Heart right ventricle (tissue), 16 donors: ENCODE data around the gene F5. TPM values are rescaled to one million over a fixed set of nuclear protein-coding genes. Genes with fewer than 3 reads are reported as not detected.

ENCODE experiments used
- ATAC-seq, 8 donors: fragments of 200-7000 bp; cut with Tn5 transposase; one replicate each; pipeline ENCODE4 v1.9.1; 2020; ENCODE audit warnings: mild to moderate bottlenecking in 8 of 8, moderate library complexity in 8 of 8, moderate number of reproducible peaks in 1 of 8
- DNase-seq, 2 donors: peaks; one replicate each; pipeline ENCODE4 v3.0.0-alpha.2; 2020
- H3K27ac ChIP-seq, 10 donors: fragments of 200-600 bp; sonication (generic) in 2 of 10; one replicate each; pipeline versions ENCODE4 v1.5.0 to v1.8.0; 2020 to 2022; ENCODE audit warnings: mild to moderate bottlenecking in 3 of 10
- H3K27me3 ChIP-seq, 7 donors: fragments of 200-600 bp; one replicate each; pipeline ENCODE4 v1.8.0; 2021 to 2022; ENCODE audit warnings: mild to moderate bottlenecking in 2 of 7
- H3K36me3 ChIP-seq, 9 donors: fragments of 200-600 bp; sonication (generic) in 1 of 9; one replicate each; pipeline versions ENCODE4 v1.5.0 to v1.8.0; 2020 to 2022; ENCODE audit warnings: mild to moderate bottlenecking in 2 of 9
- H3K4me1 ChIP-seq, 9 donors: fragments of 200-600 bp; sonication (generic) in 1 of 9; one replicate each; pipeline versions ENCODE4 v1.5.0 to v1.8.0; 2020 to 2022; ENCODE audit warnings: mild to moderate bottlenecking in 4 of 9
- H3K4me3 ChIP-seq, 10 donors: fragments of 200-600 bp; sonication (generic) in 2 of 10; one replicate each; pipeline versions ENCODE4 v1.5.0 to v1.8.0; 2020 to 2022; ENCODE audit warnings: mild to moderate bottlenecking in 7 of 10, moderate library complexity in 2 of 10
- H3K9me3 ChIP-seq, 11 donors: fragments of 200-600 bp in 10 of 11; sonication (generic) in 2 of 11; one replicate each; pipeline versions ENCODE4 v1.5.0 to v1.8.0; 2013 to 2022; ENCODE audit warnings: mild to moderate bottlenecking in 2 of 11, control low read depth in 1 of 11, moderate library complexity in 1 of 11
- CTCF ChIP-seq, 9 donors: fragments of 200-600 bp; sonication (generic) in 2 of 9; IDR thresholded peaks; one replicate each; pipeline versions ENCODE4 v1.5.0 to v1.8.0; 2021 to 2022; ENCODE audit warnings: antibody characterized with exemption in 9 of 9, mild to moderate bottlenecking in 5 of 9, moderate library complexity in 1 of 9
- WGBS, 2 donors: extraction: QIAGEN DNeasy Blood & Tissue Kit; methylation state at CpG; one replicate each; pipeline ENCODE4 v1.1.7; 2013; ENCODE audit warnings: inconsistent platforms in 1 of 2; 5-methylcytosine and 5-hydroxymethylcytosine counted together
- intact Hi-C, 10 donors: fragments of 100-400 bp; cut with DNase I; formaldehyde crosslinking; loops; one replicate each; pipeline versions ENCODE4 v1.11.1 to v1.14.2; 2022
- long read RNA-seq, 3 donors: library from polyadenylated mRNA; unstranded; transcript quantifications; one replicate each; pipeline ENCODE4 v2.0.0, GENCODE V29; 2020 to 2021
- polyA plus RNA-seq, 2 donors: library from polyadenylated mRNA; stranded (reverse); fragments of 200-250 nt; gene quantifications; one replicate each; pipeline ENCODE4 v1.2.3, GENCODE V29; 2013
- total RNA-seq, 10 donors: library from RNA; stranded (reverse); fragmentation: NEBNext Ultra II Directional in 3 of 10; extraction: Animal tissue kit (Norgen Biotek cat#: 25700) in 3 of 10; gene quantifications; one replicate each; pipeline versions ENCODE4 v1.2.1 to v1.2.4, GENCODE V29; 2021 to 2023
- donor health status: Arrhythmogenic right ventricular cardiomyopathy.
- donor health status: ischemic (EF 13 %, LVEDD 7.1; RV severe dilation, severe dysfunction).
- donor health status: healthy with polysubstance abuse.
- donor health status: DM: no; HTN: yes; CAD: no.
- donor health status: DM: no; HTN: no; CAD: no.
- donor health status: ischemic (EF 25% LVEDD 6.9; RV normal size, moderate dysfunction).
- donor health status: ischemic (EF 25% LVEDD 5.7; RV mildly dilated, moderate dysfunction).
- donor health status: healthy.
- donor health status: DM: yes; HTN: yes; CAD: no.
- donor health status: Ischemic cardiomyopathy.
- donor health status: ischemic (EF 35%, LVEDD 5.7; RV mildly dilated, moderate dysfunction).
- donor health status: nonischemic (EF 11% LVEDD 7.7; RV severe dilation, severe dysfunction).
- donor health status: DM: yes; HTN: yes; CAD: no.
- donor health status: PGD.
- donor health status: ischemic (EF 29% LVEDD 5.4; RV normal size, mild dysfunction).
- donor health status: nonischemic (EF 23%, LVEDD 6.1; RV moderate dilation, normal function).

Gene F5
- total RNA-seq, result 10 to 100 TPM in 4 of 10 donors, 1 to 10 TPM in 5, under 1 TPM in 1; 0.94 to 31.4 (median 6.9) TPM
- polyA plus RNA-seq, result 10 to 100 TPM in 1 of 2 donors, 1 to 10 TPM in 1; 4.6 to 40.3 TPM
- long read RNA-seq, donor 1, partial matches to known transcripts, result 1 of 2 reads
- long read RNA-seq, donor 1, other reads (novel, unspliced or antisense), result 1 of 2 reads
- long read RNA-seq, donor 2, partial matches to known transcripts, result 15 of 16 reads
- long read RNA-seq, donor 2, other reads (novel, unspliced or antisense), result 1 of 16 reads
- long read RNA-seq, donor 3, partial matches to known transcripts, result 17 of 19 reads
- long read RNA-seq, donor 3, other reads (novel, unspliced or antisense), result 2 of 19 reads

GRCh38 chr1:169586395-169587255 is at the start of gene F5:
F5 (minus strand) TSS chr1:169586481; CDS start chr1:169586386, 95 bp downstream.
- Histone ChIP-seq H3K27ac (peak within 1 kb of the TSS in 9 of 10 donors; percentile 12 to 85 (median 57)), H3K27me3 (peaks cover 0 to 32% (median 6%) of the 10 kb centered on the region in 7 donors), H3K4me3 (peak within 1 kb of the TSS; percentile 22 to 51 (median 32)), H3K4me1 (peaks cover 0 to 27% (median 10%) of the 10 kb centered on the region in 9 donors), H3K36me3 (no peaks in the 10 kb centered on the region), H3K9me3 (no peaks in the 10 kb centered on the region)
- TF ChIP-seq CTCF (IDR thresholded peaks at IDR 0.05), result peak in 8 of 9 donors; percentile 11 to 65 (median 54)
- DNase-seq (peak; percentile 64 to 72), ATAC-seq (peak; percentile 94 to 98 (median 98))
- WGBS, 2 donors, result 10 to 14% methylated on average over 15 of the region's 15 CpGs
- intact Hi-C loops, result loop anchor here in 1 of 10 donors (5.0 kb wide), 1 partner anchor 126 kb away; the partner anchor contains the start of gene SELL

GRCh38 chr1:169634877-169635276 is 48.6 kb upstream of the F5 start:
- no peaks in the 10 kb centered on the region for H3K4me1 ChIP-seq
- ATAC-seq (no peak), DNase-seq (no peak)
- intact Hi-C loops, result no loop called here
- TF ChIP-seq CTCF (IDR thresholded peaks at IDR 0.05), result no peak
- 64 to 83% methylated on average over 1 of the region's 1 CpG for WGBS, 2 donors
- no peaks in the 10 kb centered on the region for H3K36me3 ChIP-seq
- peaks cover 0 to 53% (median 31%) of the 10 kb centered on the region in 11 donors for H3K9me3 ChIP-seq
- peaks cover 0 to 31% (median 0%) of the 10 kb centered on the region in 7 donors for H3K27me3 ChIP-seq
- H3K4me3 ChIP-seq, result no peak overlapping the region
- H3K27ac ChIP-seq, result no peak overlapping the region

GRCh38 chr1:169634145-169634544 is 47.9 kb upstream of the F5 start:
- WGBS, 2 donors, result 94 to 97% methylated on average over 1 of the region's 1 CpG
- Histone ChIP-seq H3K36me3 (no peaks in the 10 kb centered on the region), H3K4me1 (no peaks in the 10 kb centered on the region), H3K4me3 (no peak overlapping the region), H3K27ac (no peak overlapping the region), H3K27me3 (peaks cover 0 to 32% (median 0%) of the 10 kb centered on the region in 7 donors), H3K9me3 (peaks cover 0 to 53% (median 31%) of the 10 kb centered on the region in 11 donors)
- intact Hi-C loops, result no loop called here
- ATAC-seq (no peak), DNase-seq (no peak)
- TF ChIP-seq CTCF (IDR thresholded peaks at IDR 0.05), result no peak

- TF ChIP-seq CTCF (IDR thresholded peaks at IDR 0.05), result no peak
- WGBS, 2 donors, result 78 to 82% methylated on average over 3 of the region's 3 CpGs
- peaks cover 0 to 32% (median 5%) of the 10 kb centered on the region in 7 donors for H3K27me3 ChIP-seq
- H3K4me3 ChIP-seq, result no peak overlapping the region
- intact Hi-C loops, result no loop called here
- no peaks in the 10 kb centered on the region for H3K4me1 ChIP-seq
- peaks cover 0 to 35% (median 27%) of the 10 kb centered on the region in 11 donors for H3K9me3 ChIP-seq
- ATAC-seq, result no peak
- no peak overlapping the region for H3K27ac ChIP-seq
- H3K36me3 ChIP-seq, result no peaks in the 10 kb centered on the region
- DNase-seq, result no peak
Measured at GRCh38 chr1:169631249-169631648, 45.0 kb upstream of the F5 start.
